Measurements from ENCODE around the gene POLG.
A peak's percentile ranks its signal among the peaks of the same experiment; 100 is the strongest.

POLG gene

DNA sequence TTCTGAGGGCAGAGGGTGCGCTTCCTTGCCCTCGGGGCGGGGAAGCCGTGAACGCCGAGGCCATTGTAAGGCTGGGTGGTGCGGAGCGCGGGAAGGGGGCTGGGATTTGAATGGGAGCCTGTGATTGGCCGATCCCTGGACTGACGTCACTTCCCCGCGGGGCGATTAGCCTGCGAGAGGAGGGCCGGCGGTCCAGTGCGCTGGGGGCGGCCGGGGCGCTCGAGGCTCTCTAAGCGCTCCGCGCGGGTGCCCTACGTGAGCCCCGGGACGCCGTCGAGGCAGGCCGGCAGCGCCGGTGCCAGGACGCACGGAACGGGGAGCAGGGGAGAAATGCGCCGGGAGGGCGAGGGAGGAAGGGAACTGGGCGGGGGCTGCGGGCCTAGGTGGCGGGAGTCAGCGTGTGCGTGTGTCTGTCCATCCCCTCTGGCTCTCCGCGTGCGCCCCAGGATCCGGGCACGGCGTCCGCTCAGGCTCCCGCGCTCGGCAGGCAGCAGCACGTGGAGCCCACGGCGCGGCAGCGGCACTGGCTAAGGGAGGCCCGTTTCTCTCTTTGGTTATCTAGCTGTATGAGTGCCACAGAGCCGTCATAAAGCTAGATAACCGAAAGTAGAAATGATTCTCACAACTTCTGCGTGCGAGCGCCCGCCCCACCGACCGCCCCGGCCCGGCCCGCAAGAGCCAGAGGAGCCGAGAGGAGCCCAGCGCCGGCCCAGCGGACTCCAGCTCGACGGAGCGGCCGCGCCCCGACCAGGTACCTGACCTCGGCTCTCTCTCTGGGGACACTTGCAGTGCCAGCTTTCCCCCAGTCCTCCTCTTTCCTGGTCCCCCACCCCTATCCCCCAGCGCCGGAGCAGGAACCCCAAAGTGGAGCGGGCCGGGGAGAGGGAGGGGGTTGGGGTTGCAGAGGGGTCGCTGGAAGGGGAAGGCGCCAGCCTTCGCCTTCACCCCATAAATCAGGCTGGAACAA is 33.1 kb upstream of the POLG start:
- Histone ChIP-seq H3K4me1 (ENCODE audit: control insufficient read depth, insufficient read depth, low read length) (peaks cover 11% of the 10 kb centered on the region), H3K9ac (ENCODE audit: low read depth, low read length) (no peak overlapping the region), H3K36me3 (ENCODE audit: control insufficient read depth, insufficient read depth, low read length) (no peaks in the 10 kb centered on the region), H3K9me3 (ENCODE audit: control insufficient read depth, insufficient read depth, low read length) (peaks cover 3% of the 10 kb centered on the region), H3K4me3 (ENCODE audit: low read depth, low read length) (peak overlapping the region; percentile 39), H3K27me3 (ENCODE audit: control insufficient read depth, insufficient read depth, low read length) (peaks cover 100% of the 10 kb centered on the region)

DNA sequence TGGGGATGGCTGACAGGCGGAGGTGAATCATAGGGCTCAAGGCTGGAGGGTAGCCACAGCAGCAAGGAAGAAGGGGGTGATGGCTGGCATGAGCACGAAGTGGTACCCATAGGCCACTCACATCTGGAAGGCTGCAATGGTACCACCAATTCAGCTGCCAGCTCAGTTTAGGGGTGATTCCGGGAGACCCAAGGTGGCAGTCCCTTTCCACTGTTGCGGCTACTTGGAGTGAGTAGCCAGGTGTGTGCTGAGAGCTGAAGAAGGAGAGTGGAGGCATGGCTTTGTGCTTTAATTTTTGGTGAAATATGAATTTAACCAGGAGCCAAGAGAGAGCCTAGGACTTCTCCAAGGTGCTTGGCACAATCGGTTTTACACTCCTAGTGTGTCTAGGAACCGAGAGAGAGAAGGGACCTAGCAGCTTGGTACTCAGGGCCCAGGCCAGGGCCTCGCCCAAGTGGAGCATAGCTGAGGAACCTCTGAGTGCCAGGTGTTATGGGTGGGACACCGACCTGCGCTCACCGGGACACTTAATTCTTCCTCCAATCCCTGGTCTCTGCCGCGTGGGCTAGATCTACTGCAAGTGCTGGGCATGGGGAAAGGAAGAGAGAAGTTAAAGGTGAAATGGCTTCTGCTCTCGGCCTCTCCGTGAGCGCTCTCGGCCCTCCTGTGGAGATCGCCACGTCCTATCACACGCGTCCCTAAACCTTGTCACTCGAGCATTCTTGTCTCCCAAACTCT is 32.2 kb upstream of the POLG start:
- H3K4me3 ChIP-seq (ENCODE audit: low read depth, low read length), result peak overlapping the region; percentile 39
- no peak overlapping the region for H3K9ac ChIP-seq (ENCODE audit: low read depth, low read length)
- H3K4me1 ChIP-seq (ENCODE audit: control insufficient read depth, insufficient read depth, low read length), result peaks cover 11% of the 10 kb centered on the region
- H3K9me3 ChIP-seq (ENCODE audit: control insufficient read depth, insufficient read depth, low read length), result peaks cover 3% of the 10 kb centered on the region
- H3K36me3 ChIP-seq (ENCODE audit: control insufficient read depth, insufficient read depth, low read length), result no peaks in the 10 kb centered on the region
- peaks cover 100% of the 10 kb centered on the region for H3K27me3 ChIP-seq (ENCODE audit: control insufficient read depth, insufficient read depth, low read length)

DNA sequence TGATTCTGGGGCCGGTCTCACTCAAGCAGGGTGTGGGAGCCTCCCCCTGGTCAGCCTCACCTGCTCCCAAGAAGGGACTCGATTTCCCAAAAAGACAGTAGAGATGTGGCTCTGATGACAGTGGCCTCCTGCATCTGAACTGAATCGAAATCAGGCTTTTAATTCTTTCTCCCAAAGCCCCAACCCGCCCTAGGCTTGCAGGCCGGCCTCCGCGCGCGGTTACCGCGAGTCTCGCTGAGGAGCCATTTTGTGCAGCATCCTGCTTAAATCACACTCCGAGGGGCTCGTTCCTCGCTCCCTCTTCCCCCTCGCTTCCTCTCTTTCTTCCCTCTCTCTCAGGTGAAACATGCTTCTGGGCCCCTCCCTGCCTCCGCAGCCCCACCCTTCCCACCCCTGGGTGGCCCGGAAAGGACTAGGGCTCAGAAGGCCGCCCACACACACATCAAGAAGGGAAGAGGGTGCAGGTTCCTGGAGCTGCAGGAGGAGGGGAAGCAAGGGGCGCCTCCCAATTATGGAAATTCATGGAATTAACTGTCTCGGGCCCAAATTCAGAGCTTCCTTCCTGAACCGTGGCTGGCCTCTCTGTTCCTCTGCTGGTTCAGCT is 30.9 kb upstream of the POLG start:
- Histone ChIP-seq H3K4me3 (ENCODE audit: low read depth, low read length) (peak overlapping the region; percentile 15), H3K4me1 (ENCODE audit: control insufficient read depth, insufficient read depth, low read length) (peaks cover 15% of the 10 kb centered on the region), H3K36me3 (ENCODE audit: control insufficient read depth, insufficient read depth, low read length) (no peaks in the 10 kb centered on the region), H3K27me3 (ENCODE audit: control insufficient read depth, insufficient read depth, low read length) (peaks cover 100% of the 10 kb centered on the region), H3K9ac (ENCODE audit: low read depth, low read length) (no peak overlapping the region), H3K9me3 (ENCODE audit: control insufficient read depth, insufficient read depth, low read length) (peaks cover 3% of the 10 kb centered on the region)

- H3K9ac ChIP-seq (ENCODE audit: low read depth, low read length), result no peak overlapping the region
- H3K4me3 ChIP-seq (ENCODE audit: low read depth, low read length), result peak overlapping the region; percentile 30
- H3K9me3 ChIP-seq (ENCODE audit: control insufficient read depth, insufficient read depth, low read length), result peaks cover 3% of the 10 kb centered on the region
- no peaks in the 10 kb centered on the region for H3K36me3 ChIP-seq (ENCODE audit: control insufficient read depth, insufficient read depth, low read length)
- H3K27me3 ChIP-seq (ENCODE audit: control insufficient read depth, insufficient read depth, low read length), result peaks cover 100% of the 10 kb centered on the region
- peaks cover 12% of the 10 kb centered on the region for H3K4me1 ChIP-seq (ENCODE audit: control insufficient read depth, insufficient read depth, low read length)
Observed at GRCh38 chr15:89364741-89365450, 30.3 kb upstream of the POLG start.

- Histone ChIP-seq H3K9me3 (ENCODE audit: control insufficient read depth, insufficient read depth, low read length) (peaks cover 3% of the 10 kb centered on the region), H3K4me3 (ENCODE audit: low read depth, low read length) (peak overlapping the region; percentile 22), H3K27me3 (ENCODE audit: control insufficient read depth, insufficient read depth, low read length) (peaks cover 100% of the 10 kb centered on the region), H3K4me1 (ENCODE audit: control insufficient read depth, insufficient read depth, low read length) (peaks cover 9% of the 10 kb centered on the region), H3K9ac (ENCODE audit: low read depth, low read length) (no peak overlapping the region), H3K36me3 (ENCODE audit: control insufficient read depth, insufficient read depth, low read length) (no peaks in the 10 kb centered on the region)
Observed at GRCh38 chr15:89364341-89364740, 29.7 kb upstream of the POLG start.

DNA sequence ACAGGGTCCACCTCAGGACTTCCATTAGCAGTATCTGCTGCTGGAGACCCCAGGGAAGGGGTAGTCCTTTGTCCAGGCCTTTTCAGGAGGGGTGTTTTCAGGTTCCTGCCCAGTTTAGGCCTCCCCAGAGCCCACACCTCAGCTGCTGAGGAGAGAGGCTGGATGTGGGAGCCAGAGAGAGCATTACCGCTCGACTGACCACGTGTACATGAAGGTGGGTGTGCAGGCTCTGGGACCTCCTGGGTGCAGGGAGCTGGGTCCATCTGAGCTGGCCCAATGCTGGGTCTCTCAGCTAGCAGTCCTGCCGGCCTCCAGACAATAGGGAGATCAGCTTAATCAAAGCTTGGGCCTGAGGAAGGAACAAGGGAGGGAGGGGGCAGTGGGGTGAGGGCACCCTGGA is 29.1 kb upstream of the POLG start:
- Histone ChIP-seq H3K4me3 (ENCODE audit: low read depth, low read length) (peak overlapping the region; percentile 30), H3K4me1 (ENCODE audit: control insufficient read depth, insufficient read depth, low read length) (peaks cover 6% of the 10 kb centered on the region), H3K27me3 (ENCODE audit: control insufficient read depth, insufficient read depth, low read length) (peaks cover 100% of the 10 kb centered on the region), H3K9ac (ENCODE audit: low read depth, low read length) (no peak overlapping the region), H3K9me3 (ENCODE audit: control insufficient read depth, insufficient read depth, low read length) (peaks cover 3% of the 10 kb centered on the region), H3K36me3 (ENCODE audit: control insufficient read depth, insufficient read depth, low read length) (no peaks in the 10 kb centered on the region)

DNA sequence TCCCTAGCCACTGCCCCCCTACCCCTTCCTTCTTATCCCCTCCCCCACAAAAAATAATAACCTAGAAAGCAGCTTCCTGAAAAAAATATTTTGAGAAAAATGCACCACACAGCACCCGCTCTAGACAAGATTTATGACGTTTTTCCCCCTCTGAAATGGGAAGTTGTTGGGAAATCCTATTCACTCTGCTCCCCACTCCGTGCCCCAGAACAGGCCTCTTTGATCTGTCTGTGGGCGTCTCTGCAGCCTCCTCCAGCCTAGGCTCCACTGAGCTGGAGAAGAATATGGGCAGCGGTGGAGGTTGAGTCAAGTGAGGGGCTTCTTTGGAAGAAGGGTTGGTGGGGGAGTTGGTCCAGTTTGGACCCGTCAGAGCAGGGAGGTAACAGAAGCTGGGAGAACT is 28.5 kb upstream of the POLG start:
- H3K4me1 ChIP-seq (ENCODE audit: control insufficient read depth, insufficient read depth, low read length), result peaks cover 6% of the 10 kb centered on the region
- no peak overlapping the region for H3K9ac ChIP-seq (ENCODE audit: low read depth, low read length)
- H3K27me3 ChIP-seq (ENCODE audit: control insufficient read depth, insufficient read depth, low read length), result peaks cover 100% of the 10 kb centered on the region
- H3K4me3 ChIP-seq (ENCODE audit: low read depth, low read length), result peak overlapping the region; percentile 8
- peaks cover 3% of the 10 kb centered on the region for H3K9me3 ChIP-seq (ENCODE audit: control insufficient read depth, insufficient read depth, low read length)
- no peaks in the 10 kb centered on the region for H3K36me3 ChIP-seq (ENCODE audit: control insufficient read depth, insufficient read depth, low read length)

DNA sequence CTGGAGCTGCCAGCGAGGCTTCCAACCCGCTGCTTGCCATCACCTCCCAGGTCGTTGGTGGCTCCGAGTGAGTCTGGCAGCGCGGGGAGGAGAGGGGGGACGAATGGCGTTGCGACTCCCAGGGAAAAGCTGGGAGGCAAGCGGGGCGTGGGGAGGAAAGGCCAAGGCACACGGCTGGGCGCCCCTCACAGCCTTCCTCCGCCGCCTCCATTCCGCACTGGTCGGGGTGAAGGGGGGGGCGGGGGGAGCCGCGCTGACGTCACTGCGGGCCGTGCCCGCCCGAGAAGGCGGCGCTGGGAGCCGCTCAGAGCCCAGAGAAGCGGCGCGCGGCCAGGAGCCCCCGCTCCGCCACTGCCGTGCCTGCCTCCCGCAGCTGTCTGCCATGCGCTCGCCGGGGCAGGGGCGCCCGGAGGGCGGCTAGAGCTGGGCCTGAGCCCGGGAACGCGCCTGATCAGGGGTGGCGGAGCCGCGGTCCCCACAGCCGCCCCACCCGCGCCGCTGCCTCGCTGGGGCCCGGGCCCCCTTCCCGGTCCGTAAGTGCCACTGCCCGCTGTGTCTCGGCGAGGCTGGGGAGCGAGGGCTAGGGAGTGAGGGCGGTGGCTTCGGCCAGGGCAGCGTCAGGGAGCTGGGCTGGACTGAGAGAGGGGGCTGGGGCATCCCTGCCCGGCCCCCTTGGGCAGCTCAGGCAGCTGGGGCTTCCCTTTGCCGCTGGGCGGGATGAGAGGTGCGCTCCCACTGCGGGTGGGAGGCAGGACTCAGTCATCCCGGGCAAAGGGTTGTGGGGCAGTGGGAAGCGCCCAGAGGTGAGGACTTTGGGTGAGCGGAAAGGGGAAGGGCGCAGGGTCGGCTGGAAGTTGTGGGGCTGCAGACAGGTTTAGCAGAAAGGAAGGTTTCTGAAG is 27.8 kb upstream of the POLG start:
- H3K9me3 ChIP-seq (ENCODE audit: control insufficient read depth, insufficient read depth, low read length), result peaks cover 3% of the 10 kb centered on the region
- peaks cover 6% of the 10 kb centered on the region for H3K4me1 ChIP-seq (ENCODE audit: control insufficient read depth, insufficient read depth, low read length)
- H3K27me3 ChIP-seq (ENCODE audit: control insufficient read depth, insufficient read depth, low read length), result peaks cover 100% of the 10 kb centered on the region
- H3K9ac ChIP-seq (ENCODE audit: low read depth, low read length), result no peak overlapping the region
- no peaks in the 10 kb centered on the region for H3K36me3 ChIP-seq (ENCODE audit: control insufficient read depth, insufficient read depth, low read length)
- H3K4me3 ChIP-seq (ENCODE audit: low read depth, low read length), result peak overlapping the region; percentile 8

DNA sequence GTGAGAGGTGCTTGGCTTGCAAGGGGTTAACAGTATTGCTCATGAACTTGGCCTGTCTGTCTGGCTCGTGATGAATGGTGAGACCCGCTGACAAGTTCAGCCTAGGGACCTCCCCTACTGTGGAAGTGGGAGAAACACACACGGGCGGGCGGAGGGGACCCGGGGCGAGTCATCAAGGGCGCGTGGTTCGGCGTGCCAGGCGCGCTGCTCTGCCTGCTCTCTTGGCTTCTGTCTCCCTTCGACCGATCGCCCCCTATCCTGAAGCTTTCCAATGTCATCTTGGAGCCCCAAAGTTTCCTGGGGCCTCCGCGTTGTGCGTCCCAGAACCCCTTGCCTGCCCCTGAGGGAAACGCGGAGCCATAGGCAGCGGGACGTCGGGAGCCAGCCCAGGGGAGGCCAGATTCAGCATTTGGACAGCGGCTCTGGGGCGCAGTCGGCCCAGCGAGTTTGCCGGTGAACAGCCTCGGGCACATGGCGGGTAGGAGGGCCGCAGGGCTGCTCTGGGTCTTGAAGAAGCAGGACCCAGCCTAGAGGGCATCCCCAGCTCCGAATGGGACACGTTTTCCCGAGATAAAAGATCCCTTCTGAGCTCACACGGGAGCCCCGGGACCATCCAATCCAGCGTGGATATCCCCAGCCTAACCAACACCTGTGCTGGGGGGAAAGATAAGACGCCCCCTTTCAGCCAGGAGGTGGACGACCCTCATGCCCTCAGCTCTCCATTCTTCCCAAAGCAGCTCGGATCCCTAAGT is 27.0 kb upstream of the POLG start:
- Histone ChIP-seq H3K4me1 (ENCODE audit: control insufficient read depth, insufficient read depth, low read length) (peaks cover 4% of the 10 kb centered on the region), H3K36me3 (ENCODE audit: control insufficient read depth, insufficient read depth, low read length) (no peaks in the 10 kb centered on the region), H3K9me3 (ENCODE audit: control insufficient read depth, insufficient read depth, low read length) (no peaks in the 10 kb centered on the region), H3K9ac (ENCODE audit: low read depth, low read length) (no peak overlapping the region), H3K27me3 (ENCODE audit: control insufficient read depth, insufficient read depth, low read length) (peaks cover 100% of the 10 kb centered on the region), H3K4me3 (ENCODE audit: low read depth, low read length) (no peak overlapping the region)

GRCh38 chr15:89360294-89360971 is 25.8 kb upstream of the POLG start:
- H3K9ac ChIP-seq (ENCODE audit: low read depth, low read length), result no peak overlapping the region
- peaks cover 99% of the 10 kb centered on the region for H3K27me3 ChIP-seq (ENCODE audit: control insufficient read depth, insufficient read depth, low read length)
- no peaks in the 10 kb centered on the region for H3K9me3 ChIP-seq (ENCODE audit: control insufficient read depth, insufficient read depth, low read length)
- H3K4me1 ChIP-seq (ENCODE audit: control insufficient read depth, insufficient read depth, low read length), result peaks cover 4% of the 10 kb centered on the region
- no peaks in the 10 kb centered on the region for H3K36me3 ChIP-seq (ENCODE audit: control insufficient read depth, insufficient read depth, low read length)
- H3K4me3 ChIP-seq (ENCODE audit: low read depth, low read length), result peak overlapping the region; percentile 26
